RKO (cell line): ENCODE results near the gene EGFL7.

Experiments used
- DNase-seq: peaks from one replicate; pipeline ENCODE4 v3.0.0-alpha.2; 2016; ENCODE audit warnings: low spot score

Gene EGFL7

DNA sequence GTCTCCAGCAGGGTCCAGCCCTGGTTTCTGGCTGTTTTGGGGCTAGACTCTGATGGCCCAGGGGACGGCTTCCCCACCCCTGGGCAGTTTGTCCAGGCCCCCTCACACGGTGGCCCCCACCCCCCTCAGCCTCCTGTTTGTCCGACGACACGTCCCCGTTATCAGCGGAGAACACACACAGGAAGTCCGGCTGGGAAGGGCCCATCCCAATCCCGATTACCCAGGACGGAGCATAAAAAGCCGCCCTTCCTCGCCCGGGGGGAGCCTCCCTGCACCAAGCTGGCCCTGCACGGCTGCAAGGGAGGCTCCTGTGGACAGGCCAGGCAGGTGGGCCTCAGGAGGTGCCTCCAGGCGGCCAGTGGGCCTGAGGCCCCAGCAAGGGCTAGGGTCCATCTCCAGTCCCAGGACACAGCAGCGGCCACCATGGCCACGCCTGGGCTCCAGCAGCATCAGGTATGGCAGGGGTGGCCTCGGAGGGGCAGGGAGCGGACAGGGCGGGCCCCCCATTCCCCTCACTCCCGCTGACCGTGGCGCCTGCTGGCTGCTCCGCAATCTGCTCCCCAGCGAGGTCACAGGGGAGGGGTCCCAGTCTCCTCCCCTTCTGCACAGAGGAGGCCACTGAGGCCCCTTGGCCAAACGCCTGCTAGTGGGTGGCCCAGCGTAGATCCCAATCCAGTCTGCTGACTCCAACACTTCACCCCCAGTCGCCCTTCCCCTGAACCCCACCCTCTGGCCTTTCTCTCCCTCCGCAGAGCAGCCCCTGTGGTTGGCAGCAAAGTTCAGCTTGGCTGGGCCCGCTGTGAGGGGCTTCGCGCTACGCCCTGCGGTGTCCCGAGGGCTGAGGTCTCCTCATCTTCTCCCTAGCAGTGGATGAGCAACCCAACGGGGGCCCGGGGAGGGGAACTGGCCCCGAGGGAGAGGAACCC, at the start of gene EGFL7:
TSS of gene EGFL7 (plus strand) at position 261 of the 926 bp plus-strand sequence. CDS start 5,367 bp downstream, outside the sequence.
- DNase-seq = no peak

DNA sequence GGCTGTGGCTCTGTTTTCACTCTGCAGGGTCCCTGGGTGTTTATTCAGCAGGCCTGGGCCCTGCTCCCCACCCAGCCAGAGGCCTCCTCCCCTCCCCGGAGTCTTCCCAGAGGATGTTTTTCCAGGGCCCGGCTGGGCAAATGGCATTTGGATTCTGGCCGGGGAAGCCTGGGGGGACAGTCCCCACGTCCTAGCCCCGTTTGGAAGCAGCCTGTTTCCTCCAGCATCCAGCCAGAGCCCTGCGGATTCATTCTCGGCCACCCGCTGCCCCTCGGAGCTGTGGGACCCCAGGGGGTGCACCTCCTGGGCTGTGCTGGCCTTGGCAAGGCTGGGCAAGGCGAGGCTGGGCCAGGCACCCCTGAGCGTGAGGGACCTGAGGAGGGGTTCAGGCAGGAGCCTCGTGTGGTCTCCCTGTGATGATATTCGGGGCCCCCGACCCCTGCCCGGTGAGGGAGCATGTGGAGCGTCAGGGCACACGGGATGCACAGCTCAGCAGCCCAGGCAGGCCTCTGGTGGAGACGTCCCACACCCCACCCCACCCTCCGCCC, 48.8 kb upstream of the EGFL7 start:
- no peak for DNase-seq

DNA sequence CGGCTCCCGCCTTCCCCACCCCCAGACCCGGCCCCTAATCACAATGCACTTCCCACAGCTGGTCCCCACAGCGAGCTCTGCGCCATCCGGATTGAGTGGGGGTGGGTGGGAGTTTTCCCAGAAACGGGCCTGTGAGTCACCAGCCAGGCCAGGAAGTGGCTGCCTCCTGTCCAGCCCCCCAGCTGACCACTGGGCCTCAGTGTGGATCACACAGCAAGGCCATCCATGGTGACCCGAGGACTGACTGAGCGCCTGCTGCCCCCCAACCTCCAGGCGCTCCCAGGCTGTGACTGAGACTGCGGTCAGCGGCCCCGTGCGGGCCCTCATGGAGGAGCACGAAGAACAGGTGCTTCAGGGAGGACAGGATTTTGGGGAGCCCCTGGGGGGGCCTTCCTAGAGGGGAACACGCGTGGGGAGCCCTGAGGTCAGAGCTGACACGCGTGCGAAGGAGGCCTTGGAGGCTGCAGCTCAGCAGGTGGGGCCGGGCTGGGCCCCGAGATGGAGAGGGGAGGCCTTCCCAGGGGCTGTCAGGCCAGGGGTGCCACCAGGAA, 48.3 kb upstream of the EGFL7 start:
- DNase-seq = no peak

DNA sequence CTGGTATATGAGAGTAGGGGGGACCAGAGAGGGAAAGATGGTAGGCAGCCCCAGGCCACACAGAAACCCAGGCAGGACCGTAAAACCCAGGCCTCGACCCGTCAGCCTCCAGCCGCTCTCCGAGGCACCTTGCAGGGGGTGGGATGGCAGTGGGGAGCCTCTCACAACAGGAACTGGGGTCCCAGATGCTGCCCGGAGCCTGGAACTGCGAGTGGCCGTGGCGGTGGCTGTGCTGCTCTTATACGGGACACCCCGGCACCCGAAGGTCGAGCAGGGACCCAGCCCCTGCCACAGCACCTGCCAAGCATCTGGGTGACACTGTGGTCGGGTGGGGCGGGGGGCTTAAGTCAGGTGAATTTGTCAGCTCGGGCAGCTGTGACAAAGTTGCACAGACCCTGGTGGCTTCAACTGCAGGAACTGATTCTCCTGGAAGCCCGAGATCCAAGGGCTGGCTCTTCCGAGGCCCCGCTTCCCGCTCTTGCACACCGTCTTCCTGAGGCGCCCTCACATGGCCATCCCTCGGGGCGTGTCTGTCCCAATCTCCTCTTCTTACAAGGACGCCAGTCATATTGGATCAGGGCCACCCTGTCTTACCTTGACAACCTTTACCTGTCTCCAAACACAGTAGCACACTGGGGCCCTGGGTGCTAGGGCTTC, 47.6 kb upstream of the EGFL7 start:
- DNase-seq = no peak

GRCh38 chr9:136615631-136616306, 46.9 kb upstream of the EGFL7 start:
- peak; percentile 32 for DNase-seq

GRCh38 chr9:136616307-136616635, 46.4 kb upstream of the EGFL7 start:
- DNase-seq = no peak

- no peak for DNase-seq
These were observed 45.6 kb upstream of the EGFL7 start for GRCh38 chr9:136616948-136617695.

DNA sequence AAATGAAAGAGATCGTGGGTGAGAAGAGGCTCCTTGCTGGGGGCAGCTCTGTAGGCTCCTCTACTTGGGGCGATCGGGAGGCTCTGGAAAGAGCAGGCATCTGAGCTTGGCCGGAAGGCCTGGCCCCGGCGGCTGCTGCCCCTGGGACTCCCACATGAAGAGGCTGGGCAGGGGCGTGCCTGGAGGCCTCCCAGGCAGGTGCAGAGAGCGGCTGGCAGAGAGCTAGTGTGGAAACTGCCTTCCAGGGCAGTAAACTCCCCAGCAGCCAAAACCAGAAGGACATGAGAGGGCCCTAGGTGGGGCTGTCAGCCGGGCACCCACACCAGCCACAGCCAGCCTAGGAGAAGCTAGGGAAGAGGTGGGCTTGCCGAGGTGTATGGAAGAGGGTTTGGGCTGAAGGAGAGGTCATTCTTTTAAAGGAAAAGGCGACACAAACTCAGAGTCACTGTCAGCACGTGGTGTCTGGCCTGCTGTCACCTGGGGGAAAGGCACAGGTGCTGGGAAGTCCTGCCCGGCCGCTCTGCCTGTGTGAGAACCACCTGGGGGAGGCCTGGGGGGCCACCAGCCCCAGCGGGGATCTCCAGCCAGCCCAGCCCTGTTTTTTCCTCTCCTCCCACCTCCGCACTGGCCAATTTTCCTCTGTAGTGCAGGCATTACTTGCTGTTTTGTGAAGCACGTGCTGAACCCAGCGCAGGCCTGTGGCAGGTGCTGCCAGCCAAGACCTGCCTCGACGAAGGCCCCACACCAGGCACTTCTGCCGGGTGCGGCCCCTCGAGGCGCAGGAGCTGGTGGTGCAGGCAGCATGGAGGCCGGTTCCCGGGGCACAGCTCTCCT, 44.8 kb upstream of the EGFL7 start:
- no peak for DNase-seq

- DNase-seq = no peak
These were observed 43.9 kb upstream of the EGFL7 start for GRCh38 chr9:136618580-136619547.

GRCh38 chr9:136619742-136620440, 42.8 kb upstream of the EGFL7 start:
- no peak for DNase-seq

GRCh38 chr9:136620441-136621018, 42.2 kb upstream of the EGFL7 start:
- DNase-seq = no peak

GRCh38 chr9:136621019-136621733, 41.5 kb upstream of the EGFL7 start:
- DNase-seq = no peak

- DNase-seq = no peak
These were observed 41.0 kb upstream of the EGFL7 start for GRCh38 chr9:136621734-136622093.

DNA sequence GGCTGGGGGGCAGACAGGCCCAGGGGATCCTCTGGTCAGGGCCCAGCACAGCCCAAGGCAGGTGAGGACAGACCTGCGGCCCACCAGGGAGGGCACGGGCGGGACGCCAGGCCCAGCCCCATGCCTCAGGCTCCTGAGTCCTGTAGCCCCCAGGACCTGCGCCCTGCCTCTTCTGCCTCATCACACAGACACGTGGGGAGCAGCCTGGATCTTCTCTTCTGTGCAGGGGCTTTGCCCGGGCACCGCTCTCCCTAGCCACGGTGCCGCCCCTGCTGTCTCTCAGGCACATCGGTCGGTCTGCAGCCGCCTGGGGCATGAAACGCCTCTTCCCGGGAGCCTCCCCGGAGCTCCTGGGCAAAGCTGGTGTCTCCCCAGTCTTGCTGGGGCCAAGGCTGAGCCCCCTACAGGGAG, 40.2 kb upstream of the EGFL7 start:
- DNase-seq = no peak

DNA sequence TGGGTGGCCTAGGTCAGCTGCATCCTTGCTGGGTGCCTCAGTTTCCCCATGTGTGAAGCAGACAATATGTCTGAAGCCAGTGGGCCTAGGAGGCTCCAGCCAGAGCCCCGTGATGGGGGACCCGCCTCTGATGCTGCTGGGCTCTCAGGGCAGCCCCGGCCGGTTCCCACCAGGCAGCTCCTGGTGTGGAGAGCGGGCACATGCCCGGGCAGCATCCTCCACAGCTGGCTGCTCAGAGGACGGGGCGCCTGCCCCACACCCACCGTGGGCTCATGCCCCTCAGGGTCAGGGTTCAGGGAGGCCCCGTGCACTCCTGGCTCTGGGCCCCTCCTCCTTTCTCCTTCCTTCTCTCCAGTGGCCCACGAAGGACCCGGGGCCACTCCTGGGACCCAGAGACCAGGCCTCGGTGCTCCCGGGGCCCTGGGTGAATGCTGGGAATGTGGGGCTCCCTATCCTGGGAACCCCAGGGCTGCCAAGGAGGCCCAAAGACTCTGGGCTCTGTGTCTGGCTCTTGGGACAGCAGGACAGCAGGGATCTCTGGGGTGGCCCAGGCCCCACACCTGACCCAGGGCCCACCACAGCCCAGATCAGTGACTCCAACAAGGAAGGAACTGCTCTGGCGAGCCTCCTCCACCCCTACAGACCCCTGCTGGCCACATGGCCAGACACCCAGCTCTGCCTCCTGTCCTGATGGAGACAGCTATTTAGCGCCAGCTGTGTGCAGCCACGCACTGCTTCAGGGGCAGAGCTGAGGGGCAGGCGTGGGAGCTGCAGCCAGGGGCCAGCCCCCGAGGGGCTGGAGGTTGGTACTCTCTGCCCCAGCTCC, 39.5 kb upstream of the EGFL7 start:
- DNase-seq = no peak

DNA sequence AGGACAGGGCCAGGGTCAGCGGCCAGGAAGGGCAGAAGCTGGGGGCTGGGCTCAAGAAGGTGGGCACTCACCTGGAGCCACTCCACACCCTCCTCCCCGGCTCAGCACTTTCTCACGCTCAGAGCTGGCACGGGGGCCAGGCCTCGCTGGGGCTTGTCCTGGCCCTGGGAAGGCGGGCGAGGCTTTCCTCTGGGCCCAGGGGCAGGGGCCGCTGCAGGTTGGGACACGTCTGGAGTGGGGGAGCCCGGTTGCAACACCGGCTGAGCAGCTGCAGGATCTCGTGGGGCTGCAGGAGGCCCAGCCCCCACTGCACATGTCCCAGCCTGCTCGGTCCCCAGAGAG, 38.9 kb upstream of the EGFL7 start:
- no peak for DNase-seq
